DOHH2 (cell line): Measurements from ENCODE around the gene NHSL2.

Experiments used
- H3F3A ChIP-seq: fragments of 200-600 bp; sonication (generic), shearing (Covaris generic); 2 replicates; pipeline ENCODE4 v1.6.0; 2016; ENCODE audit warnings: antibody characterized with exemption, mild to moderate bottlenecking; ENCODE audit not compliant: control insufficient read depth, insufficient read depth
- H3K27ac ChIP-seq: fragments of 200-600 bp; sonication (generic); 2 replicates; pipeline ENCODE4 v1.5.1; 2014; ENCODE audit warnings: low read depth, mild to moderate bottlenecking, low read length, moderate library complexity
- H3K27me3 ChIP-seq: fragments of 200-600 bp; sonication (generic); 2 replicates; pipeline ENCODE4 v1.6.1; 2014; ENCODE audit warnings: mild to moderate bottlenecking, low read length, mixed read lengths; ENCODE audit not compliant: control insufficient read depth
- H3K36me3 ChIP-seq: fragments of 200-600 bp; sonication (generic); 2 replicates; pipeline ENCODE4 v1.6.1; 2014; ENCODE audit warnings: mild to moderate bottlenecking, low read length, moderate library complexity, mixed read lengths; ENCODE audit not compliant: control insufficient read depth
- H3K4me1 ChIP-seq: fragments of 200-600 bp; sonication (generic); 2 replicates; pipeline ENCODE4 v1.6.1; 2014; ENCODE audit warnings: mild to moderate bottlenecking, low read length, mixed read lengths; ENCODE audit not compliant: control insufficient read depth
- H3K4me2 ChIP-seq: fragments of 200-600 bp; sonication (generic); 2 replicates; pipeline ENCODE4 v1.6.0; 2014; ENCODE audit warnings: mild to moderate bottlenecking, low read length, moderate library complexity
- H3K4me3 ChIP-seq: fragments of 200-600 bp; sonication (generic); 2 replicates; pipeline ENCODE4 v1.5.1; 2014; ENCODE audit warnings: mild to moderate bottlenecking, low read length, mixed read lengths
- H3K79me2 ChIP-seq: fragments of 200-600 bp; sonication (generic); 2 replicates; pipeline ENCODE4 v1.6.1; 2014; ENCODE audit warnings: mild to moderate bottlenecking, low read length, mixed read lengths; ENCODE audit not compliant: control insufficient read depth
- H3K9me2 ChIP-seq: fragments of 200-600 bp; sonication (generic); replicated peaks from 2 replicates; pipeline ENCODE4 v1.6.1; 2014; ENCODE audit warnings: mild to moderate bottlenecking, low read length, mixed read lengths; ENCODE audit not compliant: control insufficient read depth
- H3K9me3 ChIP-seq: fragments of 200-600 bp; sonication (generic); 2 replicates; pipeline ENCODE4 v1.6.1; 2014; ENCODE audit warnings: antibody characterized with exemption, low read length, mixed read lengths; ENCODE audit not compliant: control insufficient read depth, insufficient read depth
- H4K20me1 ChIP-seq: fragments of 200-600 bp; sonication (generic); 2 replicates; pipeline ENCODE4 v1.6.0; 2014; ENCODE audit warnings: low read depth, mild to moderate bottlenecking, antibody characterized with exemption, low read length, moderate library complexity; ENCODE audit not compliant: control insufficient read depth, insufficient read depth
- EZH2phosphoT487 ChIP-seq: fragments of 200-600 bp; sonication (generic); IDR thresholded peaks from 2 replicates; pipeline ENCODE4 v1.6.1; 2017; ENCODE audit warnings: borderline replicate concordance, mild to moderate bottlenecking, antibody characterized with exemption, low read length, moderate library complexity, mixed read lengths
- TF ChIP-seq, protein P1 (sequence below): fragments of 200-600 bp; sonication (generic); IDR thresholded peaks from one replicate; pipeline ENCODE4 v1.5.1; 2014; ENCODE audit warnings: antibody characterized with exemption, mild to moderate bottlenecking, low read depth, low read length; ENCODE audit not compliant: poor library complexity, severe bottlenecking

NHSL2 gene

DNA sequence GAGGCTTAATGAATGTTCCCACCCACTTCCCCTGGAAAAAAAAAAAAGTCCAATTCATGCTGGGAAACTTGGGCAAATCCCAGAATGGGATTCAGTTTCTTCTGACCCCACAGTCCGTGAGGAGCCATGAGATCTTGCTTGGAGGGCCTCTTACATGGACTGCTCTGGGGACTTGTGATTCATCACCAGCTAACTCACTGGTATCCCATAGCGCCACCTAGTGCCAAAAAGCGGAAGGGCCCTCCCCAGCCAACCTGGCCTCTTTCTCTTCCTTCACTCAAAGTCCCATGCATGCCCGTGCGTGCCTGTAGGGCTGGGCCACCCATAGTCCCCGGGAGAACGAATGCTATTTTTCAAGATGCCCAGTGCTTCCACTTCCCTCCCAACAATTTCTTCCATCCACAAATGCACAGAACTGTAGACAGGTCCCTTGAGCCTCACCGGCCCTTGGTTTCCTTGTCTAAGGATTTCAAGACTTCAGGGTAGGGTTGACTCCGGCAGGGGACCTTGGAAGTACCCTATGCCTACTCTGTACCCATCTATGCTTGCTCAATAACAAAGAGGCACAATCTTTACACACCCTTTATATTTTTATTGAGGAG is 216.0 kb downstream of the NHSL2 start:
- H3K4me1 ChIP-seq = no peaks in the 10 kb centered on the region
- H3K9me3 ChIP-seq = no peaks in the 10 kb centered on the region
- no peak overlapping the region for H3K4me2 ChIP-seq
- H3K9me2 ChIP-seq = no peaks in the 10 kb centered on the region
- no peaks in the 10 kb centered on the region for H3F3A ChIP-seq
- no peaks in the 10 kb centered on the region for H4K20me1 ChIP-seq
- TF ChIP-seq, protein P1, sequence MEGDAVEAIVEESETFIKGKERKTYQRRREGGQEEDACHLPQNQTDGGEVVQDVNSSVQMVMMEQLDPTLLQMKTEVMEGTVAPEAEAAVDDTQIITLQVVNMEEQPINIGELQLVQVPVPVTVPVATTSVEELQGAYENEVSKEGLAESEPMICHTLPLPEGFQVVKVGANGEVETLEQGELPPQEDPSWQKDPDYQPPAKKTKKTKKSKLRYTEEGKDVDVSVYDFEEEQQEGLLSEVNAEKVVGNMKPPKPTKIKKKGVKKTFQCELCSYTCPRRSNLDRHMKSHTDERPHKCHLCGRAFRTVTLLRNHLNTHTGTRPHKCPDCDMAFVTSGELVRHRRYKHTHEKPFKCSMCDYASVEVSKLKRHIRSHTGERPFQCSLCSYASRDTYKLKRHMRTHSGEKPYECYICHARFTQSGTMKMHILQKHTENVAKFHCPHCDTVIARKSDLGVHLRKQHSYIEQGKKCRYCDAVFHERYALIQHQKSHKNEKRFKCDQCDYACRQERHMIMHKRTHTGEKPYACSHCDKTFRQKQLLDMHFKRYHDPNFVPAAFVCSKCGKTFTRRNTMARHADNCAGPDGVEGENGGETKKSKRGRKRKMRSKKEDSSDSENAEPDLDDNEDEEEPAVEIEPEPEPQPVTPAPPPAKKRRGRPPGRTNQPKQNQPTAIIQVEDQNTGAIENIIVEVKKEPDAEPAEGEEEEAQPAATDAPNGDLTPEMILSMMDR = peak; percentile 57
- TF ChIP-seq EZH2phosphoT487 = no peak
- H3K79me2 ChIP-seq = no peaks in the 10 kb centered on the region
- H3K27ac ChIP-seq = no peak overlapping the region
- H3K4me3 ChIP-seq = no peak overlapping the region
- H3K36me3 ChIP-seq = no peaks in the 10 kb centered on the region
- H3K27me3 ChIP-seq = no peaks in the 10 kb centered on the region

DNA sequence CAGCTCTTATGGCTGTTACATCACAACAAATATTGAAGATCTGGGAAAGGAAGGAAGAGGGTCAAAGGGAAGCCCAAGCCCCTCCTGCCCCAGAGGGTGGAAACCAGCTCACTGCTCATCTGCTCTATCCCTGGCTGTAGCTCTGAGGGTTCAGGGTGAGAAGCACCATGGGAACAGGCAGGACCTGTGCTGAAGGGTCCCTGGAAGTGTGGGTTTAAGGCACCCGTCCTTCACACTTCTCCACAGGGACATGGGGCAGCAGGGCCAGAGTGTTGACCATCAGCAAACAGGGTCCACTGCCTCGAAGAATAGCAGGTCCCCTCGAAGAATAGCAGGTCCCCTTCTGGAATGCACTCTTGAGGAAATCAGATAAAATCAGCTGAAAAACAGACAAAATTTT is 216.7 kb downstream of the NHSL2 start:
- no peak for TF ChIP-seq EZH2phosphoT487
- TF ChIP-seq, protein P1 = no peak
- H3K27ac ChIP-seq = no peak overlapping the region
- no peak overlapping the region for H3K4me2 ChIP-seq
- H3K4me1 ChIP-seq = no peaks in the 10 kb centered on the region
- no peaks in the 10 kb centered on the region for H4K20me1 ChIP-seq
- H3F3A ChIP-seq = no peaks in the 10 kb centered on the region
- H3K4me3 ChIP-seq = no peak overlapping the region
- peaks cover 5% of the 10 kb centered on the region; the same call in 1 of the 2 replicates for H3K27me3 ChIP-seq
- H3K36me3 ChIP-seq = no peaks in the 10 kb centered on the region
- no peaks in the 10 kb centered on the region for H3K9me2 ChIP-seq
- H3K79me2 ChIP-seq = no peaks in the 10 kb centered on the region
- H3K9me3 ChIP-seq = no peaks in the 10 kb centered on the region

DNA sequence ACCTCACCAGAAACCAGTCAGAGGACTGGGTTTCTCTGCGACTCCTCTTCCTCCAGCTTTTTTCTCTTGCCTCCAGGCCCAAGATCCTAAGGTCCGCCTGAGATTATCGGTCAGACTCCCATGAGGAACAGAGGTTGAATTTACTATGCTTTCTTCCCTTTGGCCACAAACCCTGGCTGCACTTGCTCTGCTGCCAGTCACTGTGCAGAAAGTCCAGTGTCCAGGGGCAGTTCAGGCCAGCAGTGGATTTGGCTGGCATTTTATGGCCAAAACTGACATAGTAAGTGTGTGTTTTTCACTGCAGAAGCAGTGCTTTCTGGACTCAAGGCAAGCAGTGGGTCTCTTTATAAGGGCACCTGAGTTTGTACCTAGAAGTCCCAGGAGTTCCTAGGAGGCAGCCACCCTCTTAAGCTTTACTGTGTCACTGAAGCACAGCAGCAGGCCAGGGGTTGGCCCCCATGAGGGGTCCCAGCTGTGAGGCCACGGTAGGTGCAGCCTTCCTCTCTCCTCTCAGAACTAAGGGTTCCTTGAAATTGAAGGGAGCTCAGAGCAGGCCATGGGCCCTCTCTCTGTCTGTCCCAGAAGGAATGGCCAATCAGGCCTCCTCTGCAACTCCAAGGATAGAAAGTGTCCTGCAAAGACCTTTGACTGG is 217.7 kb downstream of the NHSL2 start:
- H3K9me3 ChIP-seq = no peaks in the 10 kb centered on the region
- H3K4me2 ChIP-seq = no peak overlapping the region
- H3K36me3 ChIP-seq = no peaks in the 10 kb centered on the region
- no peak overlapping the region for H3K4me3 ChIP-seq
- H3F3A ChIP-seq = no peaks in the 10 kb centered on the region
- no peaks in the 10 kb centered on the region for H4K20me1 ChIP-seq
- H3K9me2 ChIP-seq = no peaks in the 10 kb centered on the region
- H3K4me1 ChIP-seq = no peaks in the 10 kb centered on the region
- no peak overlapping the region for H3K27ac ChIP-seq
- H3K27me3 ChIP-seq = peaks cover 8% of the 10 kb centered on the region; the same call in 1 of the 2 replicates
- H3K79me2 ChIP-seq = no peaks in the 10 kb centered on the region
- TF ChIP-seq EZH2phosphoT487 = no peak
- TF ChIP-seq, protein P1 = no peak
